ENCODE results near the gene NR2C2. TPM values are rescaled to one million over a fixed set of nuclear protein-coding genes. Genes with fewer than 3 reads are reported as not detected.

NR2C2 gene
- total and polyA plus RNA-seq, 9 of the 15 experiments (the other 6 are each of a cell fraction or from before 2014, with no cell fraction given): 6.1 to 33.0 (median 14.6) TPM

DNA sequence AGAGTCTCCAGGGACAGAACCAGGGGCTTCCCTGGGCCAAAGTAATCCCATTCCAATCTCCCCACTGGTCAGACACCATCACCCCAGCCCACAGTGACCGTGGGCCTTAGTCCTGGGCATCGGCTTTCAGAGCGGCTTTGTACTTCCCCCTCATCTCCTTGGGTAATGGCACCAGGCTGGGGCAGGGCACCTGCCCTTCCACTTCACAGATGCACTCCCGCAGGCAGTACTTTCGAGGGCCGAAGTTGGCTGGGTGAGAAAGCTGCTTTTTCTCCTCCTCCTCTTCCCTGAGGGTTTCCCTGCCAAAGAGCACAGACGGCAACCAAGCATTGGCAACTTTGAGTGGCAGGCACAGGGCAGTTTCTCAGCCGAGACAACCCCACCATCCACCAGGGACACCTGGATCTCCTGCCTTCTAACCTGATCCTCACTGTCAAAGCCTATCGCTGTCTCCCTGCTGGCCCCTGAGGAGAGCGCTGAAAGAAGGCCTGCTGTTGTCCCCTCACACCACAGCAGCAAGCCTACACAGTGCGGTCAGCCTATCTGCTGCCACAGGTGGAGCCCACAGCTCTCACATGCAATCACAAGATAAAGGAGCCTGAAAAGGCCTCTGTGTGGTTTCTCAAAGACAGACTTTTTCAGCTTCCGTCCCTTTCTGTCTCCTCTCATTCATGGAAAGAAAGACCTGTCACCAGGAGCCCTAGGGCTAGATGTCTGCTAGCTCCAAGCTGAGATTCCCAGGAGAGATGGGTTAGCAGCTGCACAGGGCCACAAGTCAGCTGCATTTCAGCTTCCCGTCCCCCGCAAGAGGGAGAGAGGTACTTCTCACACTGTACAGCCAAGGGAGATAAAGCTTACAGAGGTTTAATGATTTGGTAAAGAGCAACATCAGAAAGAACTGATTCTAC, 105.2 kb downstream of the NR2C2 start (continued):
- TF ChIP-seq JUN (IDR thresholded peaks at IDR 0.05; ENCODE audit: borderline replicate concordance, low read depth, low read length) (peak; percentile 25; the same call in 1 of the 2 replicates), JUN (CRISPR knock-in tag; IDR thresholded peaks at IDR 0.05; ENCODE audit: borderline replicate concordance) (0 out of 2 replicates have a peak, but pooled peaks have one; percentile 65), EZH2 (IDR thresholded peaks at IDR 0.05; ENCODE audit: borderline replicate concordance, low read depth, low read length) (no peak; the same call in 1 of the 2 replicates), KAT8 (IDR thresholded peaks at IDR 0.05; ENCODE audit: low read depth) (no peak), POLR2B (IDR thresholded peaks at IDR 0.05; ENCODE audit: low read depth, partially characterized antibody) (no peak), GATA2 (CRISPR knock-in tag; IDR thresholded peaks at IDR 0.05) (peak; percentile 100), ZNF589 (CRISPR knock-in tag; IDR thresholded peaks at IDR 0.05; ENCODE audit: low read depth) (peak; percentile 99), PRPF4 (IDR thresholded peaks at IDR 0.05; ENCODE audit: insufficient read depth, low read depth, low read length, poor library complexity, severe bottlenecking) (no peak), ZNF282 (CRISPR knock-in tag; IDR thresholded peaks at IDR 0.05) (no peak), SMARCA4 (IDR thresholded peaks at IDR 0.05) (peak; percentile 98), TARDBP (IDR thresholded peaks at IDR 0.05) (peak; percentile 89), KAT2B (IDR thresholded peaks at IDR 0.05; ENCODE audit: low read depth, low read length) (no peak), SMARCC2 (IDR thresholded peaks at IDR 0.05; ENCODE audit: low read depth) (peak; percentile 92), SRSF7 (optimal IDR thresholded peaks at IDR 0.05; ENCODE audit: low read depth, low read length) (no peak), NFIC (IDR thresholded peaks at IDR 0.05) (peak; percentile 96), ZKSCAN3 (CRISPR knock-in tag; IDR thresholded peaks at IDR 0.05) (no peak), ZNF766 (CRISPR knock-in tag; conservative IDR thresholded peaks at IDR 0.05) (peak; percentile 100), POLR2AphosphoS5 (IDR thresholded peaks at IDR 0.05; ENCODE audit: control insufficient read depth, insufficient read depth, low read depth, low read length) (peak; percentile 100), FOXM1 (IDR thresholded peaks at IDR 0.05; ENCODE audit: low read depth) (peak; percentile 94), FOXM1 (CRISPR knock-in tag; IDR thresholded peaks at IDR 0.05; ENCODE audit: low read depth) (0 out of 2 replicates have a peak, but pooled peaks have one; percentile 71), TEAD4 (IDR thresholded peaks at IDR 0.05; ENCODE audit: low read length) (peak; percentile 100), TEAD4 (CRISPR knock-in tag; IDR thresholded peaks at IDR 0.05; ENCODE audit: borderline replicate concordance) (no peak)
- TF ChIP-seq, protein P1, sequence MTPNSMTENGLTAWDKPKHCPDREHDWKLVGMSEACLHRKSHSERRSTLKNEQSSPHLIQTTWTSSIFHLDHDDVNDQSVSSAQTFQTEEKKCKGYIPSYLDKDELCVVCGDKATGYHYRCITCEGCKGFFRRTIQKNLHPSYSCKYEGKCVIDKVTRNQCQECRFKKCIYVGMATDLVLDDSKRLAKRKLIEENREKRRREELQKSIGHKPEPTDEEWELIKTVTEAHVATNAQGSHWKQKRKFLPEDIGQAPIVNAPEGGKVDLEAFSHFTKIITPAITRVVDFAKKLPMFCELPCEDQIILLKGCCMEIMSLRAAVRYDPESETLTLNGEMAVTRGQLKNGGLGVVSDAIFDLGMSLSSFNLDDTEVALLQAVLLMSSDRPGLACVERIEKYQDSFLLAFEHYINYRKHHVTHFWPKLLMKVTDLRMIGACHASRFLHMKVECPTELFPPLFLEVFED (CRISPR knock-in tag; conservative IDR thresholded peaks at IDR 0.05): no peak; the same call in 1 of the 2 replicates
- TF ChIP-seq, protein P2, sequence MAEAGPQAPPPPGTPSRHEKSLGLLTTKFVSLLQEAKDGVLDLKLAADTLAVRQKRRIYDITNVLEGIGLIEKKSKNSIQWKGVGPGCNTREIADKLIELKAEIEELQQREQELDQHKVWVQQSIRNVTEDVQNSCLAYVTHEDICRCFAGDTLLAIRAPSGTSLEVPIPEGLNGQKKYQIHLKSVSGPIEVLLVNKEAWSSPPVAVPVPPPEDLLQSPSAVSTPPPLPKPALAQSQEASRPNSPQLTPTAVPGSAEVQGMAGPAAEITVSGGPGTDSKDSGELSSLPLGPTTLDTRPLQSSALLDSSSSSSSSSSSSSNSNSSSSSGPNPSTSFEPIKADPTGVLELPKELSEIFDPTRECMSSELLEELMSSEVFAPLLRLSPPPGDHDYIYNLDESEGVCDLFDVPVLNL (CRISPR knock-in tag; IDR thresholded peaks at IDR 0.05; ENCODE audit: low read depth): no peak
- TF ChIP-seq, protein P3, sequence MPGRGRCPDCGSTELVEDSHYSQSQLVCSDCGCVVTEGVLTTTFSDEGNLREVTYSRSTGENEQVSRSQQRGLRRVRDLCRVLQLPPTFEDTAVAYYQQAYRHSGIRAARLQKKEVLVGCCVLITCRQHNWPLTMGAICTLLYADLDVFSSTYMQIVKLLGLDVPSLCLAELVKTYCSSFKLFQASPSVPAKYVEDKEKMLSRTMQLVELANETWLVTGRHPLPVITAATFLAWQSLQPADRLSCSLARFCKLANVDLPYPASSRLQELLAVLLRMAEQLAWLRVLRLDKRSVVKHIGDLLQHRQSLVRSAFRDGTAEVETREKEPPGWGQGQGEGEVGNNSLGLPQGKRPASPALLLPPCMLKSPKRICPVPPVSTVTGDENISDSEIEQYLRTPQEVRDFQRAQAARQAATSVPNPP (IDR thresholded peaks at IDR 0.05; ENCODE audit: borderline replicate concordance, insufficient read depth, insufficient read length): no peak
